Ishikawa (cell line): ENCODE results near the gene SMARCD1.
A peak's percentile ranks its signal among the peaks of the same experiment; 100 is the strongest.

ENCODE experiments used
- CEBPB ChIP-seq: IDR thresholded peaks from 2 replicates; pipeline ENCODE4 v1.6.1; 2012
- CREB1 ChIP-seq: IDR thresholded peaks from 2 replicates; pipeline ENCODE4 v1.6.1; 2012; ENCODE audit warnings: low read depth
- EGR1 ChIP-seq: IDR thresholded peaks from 2 replicates; pipeline ENCODE4 v1.6.1; 2012
- EP300 ChIP-seq: IDR thresholded peaks from 2 replicates; pipeline ENCODE4 v1.6.1; 2012; ENCODE audit warnings: borderline replicate concordance
- FOXM1 ChIP-seq: IDR thresholded peaks from 2 replicates; pipeline ENCODE4 v1.6.1; 2012; ENCODE audit warnings: low read depth, borderline replicate concordance
- MAX ChIP-seq: IDR thresholded peaks from 2 replicates; pipeline ENCODE4 v1.6.1; 2012
- NFIC ChIP-seq: IDR thresholded peaks from 2 replicates; pipeline ENCODE4 v1.6.1; 2012
- RAD21 ChIP-seq: IDR thresholded peaks from 2 replicates; pipeline ENCODE4 v1.6.1; 2012; ENCODE audit warnings: low read depth
- REST ChIP-seq: IDR thresholded peaks from 2 replicates; pipeline ENCODE4 v1.6.1; 2012; ENCODE audit warnings: low read depth, mild to moderate bottlenecking
- TAF1 ChIP-seq: IDR thresholded peaks from 2 replicates; pipeline ENCODE4 v1.6.1; 2012; ENCODE audit warnings: low read depth, mild to moderate bottlenecking
- TCF12 ChIP-seq: IDR thresholded peaks from 2 replicates; pipeline ENCODE4 v1.6.1; 2012; ENCODE audit warnings: low read depth
- TEAD4 ChIP-seq: IDR thresholded peaks from 2 replicates; pipeline ENCODE4 v1.6.1; 2012
- YY1 ChIP-seq: IDR thresholded peaks from 2 replicates; pipeline ENCODE4 v1.6.1; 2012; ENCODE audit warnings: low read depth
- ZBTB7A ChIP-seq: IDR thresholded peaks from 2 replicates; pipeline ENCODE4 v1.6.1; 2012; ENCODE audit warnings: low read depth
- TF ChIP-seq, protein P1 (sequence below): IDR thresholded peaks from 2 replicates; pipeline ENCODE4 v1.6.1; 2012

SMARCD1 gene

GRCh38 chr12:50111395-50111692 is 26.2 kb downstream of the SMARCD1 start:
- TF ChIP-seq CEBPB (no peak), TCF12 (no peak), CREB1 (no peak), EP300 (no peak; the same call in 1 of the 2 replicates), NFIC (0 out of 2 replicates have a peak, but pooled peaks have one; percentile 38), REST (no peak)
- TF ChIP-seq, protein P1, sequence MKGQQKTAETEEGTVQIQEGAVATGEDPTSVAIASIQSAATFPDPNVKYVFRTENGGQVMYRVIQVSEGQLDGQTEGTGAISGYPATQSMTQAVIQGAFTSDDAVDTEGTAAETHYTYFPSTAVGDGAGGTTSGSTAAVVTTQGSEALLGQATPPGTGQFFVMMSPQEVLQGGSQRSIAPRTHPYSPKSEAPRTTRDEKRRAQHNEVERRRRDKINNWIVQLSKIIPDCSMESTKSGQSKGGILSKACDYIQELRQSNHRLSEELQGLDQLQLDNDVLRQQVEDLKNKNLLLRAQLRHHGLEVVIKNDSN, result no peak

GRCh38 chr12:50111693-50112455 is 26.7 kb downstream of the SMARCD1 start, which contains the start of gene COX14:
COX14 (plus strand) TSS chr12:50112236; CDS start chr12:50120044, 7,808 bp downstream.
- TF ChIP-seq MAX, result peak; percentile 96
- peak; percentile 88 for TF ChIP-seq TAF1
- peak; percentile 97 for TF ChIP-seq ZBTB7A
- no peak for TF ChIP-seq EGR1
- TF ChIP-seq EP300, result peak; percentile 9; the same call in 1 of the 2 replicates
- peak; percentile 95 for TF ChIP-seq CREB1
- no peak for TF ChIP-seq FOXM1
- peak; percentile 69 for TF ChIP-seq RAD21
- TF ChIP-seq, protein P1, result peak; percentile 96
- TF ChIP-seq TCF12, result peak; percentile 57
- TF ChIP-seq CEBPB, result no peak; the same call in 1 of the 2 replicates

GRCh38 chr12:50112456-50113218 is 27.5 kb downstream of the SMARCD1 start:
- TF ChIP-seq TCF12, result no peak
- TF ChIP-seq CREB1, result no peak
- no peak for TF ChIP-seq EGR1
- no peak for TF ChIP-seq ZBTB7A
- no peak for TF ChIP-seq REST
- TF ChIP-seq MAX, result no peak
- TF ChIP-seq, protein P1, result no peak
- TF ChIP-seq EP300, result no peak
- TF ChIP-seq NFIC, result no peak
- peak; percentile 51; the same call in 1 of the 2 replicates for TF ChIP-seq YY1
- TF ChIP-seq RAD21, result peak; percentile 22; the same call in 1 of the 2 replicates
- TF ChIP-seq TEAD4, result peak; percentile 8; the same call in 1 of the 2 replicates

DNA sequence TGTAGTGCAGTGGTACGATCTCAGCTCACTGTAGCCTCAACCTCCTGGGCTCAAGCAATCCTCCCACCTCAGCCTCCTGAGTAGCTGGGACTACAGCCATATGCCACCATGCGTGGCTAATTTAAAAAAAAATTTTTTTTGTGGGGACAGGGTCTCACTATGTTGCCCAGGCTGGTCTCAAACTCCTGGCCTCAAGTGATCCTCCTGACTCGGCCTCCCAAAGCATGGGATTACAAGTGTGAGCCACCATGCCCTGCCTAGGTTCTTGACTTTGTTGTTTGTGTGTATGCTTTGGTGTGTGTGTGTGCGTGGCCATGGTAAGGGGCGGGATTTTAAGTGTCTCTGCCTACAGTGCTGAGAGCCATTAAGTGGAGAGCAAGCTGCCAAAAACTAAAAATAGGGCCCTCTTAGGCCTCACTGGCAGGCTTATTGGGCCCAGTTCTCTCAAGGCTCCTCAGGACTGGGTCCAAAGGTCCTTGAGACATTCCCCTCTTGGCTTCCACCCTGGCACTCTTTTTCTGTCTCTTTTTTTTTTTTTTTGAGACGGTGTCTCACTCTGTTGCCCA is 32.0 kb downstream of the SMARCD1 start:
- TF ChIP-seq CREB1 (no peak), YY1 (no peak), TEAD4 (no peak)
- TF ChIP-seq, protein P1, result no peak

DNA sequence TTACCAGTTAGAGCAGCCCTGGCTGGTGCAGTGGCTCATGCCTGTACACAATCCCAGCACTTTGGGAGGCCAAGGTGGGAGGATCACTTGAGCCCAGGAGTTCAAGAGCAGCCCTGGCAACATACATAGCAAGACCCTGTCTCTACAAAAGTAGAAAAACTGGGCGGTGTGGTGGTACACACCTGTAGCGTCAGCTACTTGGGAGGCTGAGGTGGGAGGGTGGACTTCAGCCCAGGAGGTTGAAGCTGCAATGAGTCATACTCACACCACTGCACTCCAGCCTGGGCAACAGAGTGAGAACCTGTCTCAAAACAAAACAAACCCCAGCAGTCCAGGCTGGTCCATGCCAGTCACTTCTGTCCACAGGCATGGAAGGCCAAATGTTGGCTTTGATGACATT is 34.2 kb downstream of the SMARCD1 start:
- TF ChIP-seq NFIC (no peak), TAF1 (no peak), EGR1 (no peak), REST (no peak), ZBTB7A (no peak), CREB1 (no peak), YY1 (no peak), EP300 (no peak), CEBPB (no peak), MAX (no peak), RAD21 (no peak), TCF12 (no peak), FOXM1 (no peak), TEAD4 (no peak)
- TF ChIP-seq, protein P1, result no peak
